HG02973 (cell line): ENCODE results near the gene RANBP3.
A peak's percentile ranks its signal among the peaks of the same experiment; 100 is the strongest.
"Not testable (repeated sequence)": the region's sequence is repeated elsewhere in the genome, so short reads cannot be mapped to it uniquely, and the experiment has no call there.

Experiments used
- ATAC-seq: cut with Tn5 transposase; IDR thresholded peaks from one replicate; pipeline ENCODE4 v1.9.1; 2021; ENCODE audit warnings: moderate library complexity; ENCODE audit not compliant: unreplicated experiment

The RANBP3 gene

GRCh38 chr19:5977785-5978605 lies at the start of gene RANBP3:
Gene RANBP3, minus strand, starts transcription at chr19:5978140. Its CDS starts 58 bp downstream, at chr19:5978082.
- peak; percentile 74 for ATAC-seq

- no peak for ATAC-seq
These were observed 48.7 kb upstream of the RANBP3 start for GRCh38 chr19:6026390-6027227.

GRCh38 chr19:6024756-6025155 lies 46.8 kb upstream of the RANBP3 start:
- ATAC-seq, result not testable (repeated sequence)

- no peak for ATAC-seq
These were observed 46.0 kb upstream of the RANBP3 start for GRCh38 chr19:6023936-6024335.

DNA sequence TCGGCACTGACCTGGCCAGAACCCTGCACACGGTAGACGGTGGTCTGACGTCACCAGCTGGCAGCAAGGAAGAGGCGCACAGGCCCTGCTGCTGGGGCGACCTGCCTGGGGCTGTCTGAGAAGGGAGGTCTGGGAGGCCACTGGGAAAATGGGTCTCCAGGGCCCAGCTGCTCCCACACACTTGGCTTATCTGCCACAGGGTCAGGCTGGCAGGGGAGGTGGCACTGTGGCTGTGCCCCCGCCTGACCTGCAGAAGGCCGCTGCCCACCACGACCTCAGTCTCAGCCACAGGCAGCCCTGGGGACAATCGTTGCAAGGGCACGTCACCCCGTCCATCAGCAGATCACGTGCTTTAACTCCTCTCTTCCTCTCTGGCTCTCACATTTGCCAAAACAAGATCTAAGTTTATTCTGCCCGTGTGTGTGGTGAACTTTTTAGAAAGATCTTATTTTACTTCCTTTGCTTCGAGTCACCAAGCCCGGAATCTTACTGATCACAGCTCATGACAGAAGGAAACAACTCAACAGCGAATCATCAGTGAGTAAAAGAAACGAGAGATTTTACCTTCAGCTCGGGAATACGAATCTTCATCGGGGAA lies 45.2 kb upstream of the RANBP3 start:
- ATAC-seq, result no peak

DNA sequence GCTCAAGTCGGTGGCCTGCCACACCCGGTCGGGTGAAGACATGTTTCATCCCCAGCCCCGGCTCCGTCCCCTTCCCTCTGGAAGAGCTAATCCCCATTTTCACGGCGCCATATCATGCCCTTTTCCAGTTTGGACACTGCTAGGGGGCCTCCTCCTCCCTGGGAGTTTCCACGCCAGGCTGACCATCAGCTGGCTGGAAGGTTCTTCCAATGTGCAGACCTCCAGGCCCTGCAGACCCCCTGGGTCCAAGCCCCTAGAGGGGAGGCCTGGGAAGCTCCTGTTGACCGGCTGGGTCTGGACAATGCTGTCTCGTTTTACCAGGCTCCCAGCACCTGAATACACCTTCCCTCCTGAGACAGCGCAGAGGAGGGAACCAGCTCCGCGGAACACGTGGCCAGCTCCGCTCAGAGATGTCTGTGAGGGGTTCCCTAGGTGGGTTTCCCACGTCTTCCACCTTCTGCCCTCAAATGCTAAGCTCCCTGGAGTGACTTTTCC lies 44.7 kb upstream of the RANBP3 start:
- no peak for ATAC-seq

DNA sequence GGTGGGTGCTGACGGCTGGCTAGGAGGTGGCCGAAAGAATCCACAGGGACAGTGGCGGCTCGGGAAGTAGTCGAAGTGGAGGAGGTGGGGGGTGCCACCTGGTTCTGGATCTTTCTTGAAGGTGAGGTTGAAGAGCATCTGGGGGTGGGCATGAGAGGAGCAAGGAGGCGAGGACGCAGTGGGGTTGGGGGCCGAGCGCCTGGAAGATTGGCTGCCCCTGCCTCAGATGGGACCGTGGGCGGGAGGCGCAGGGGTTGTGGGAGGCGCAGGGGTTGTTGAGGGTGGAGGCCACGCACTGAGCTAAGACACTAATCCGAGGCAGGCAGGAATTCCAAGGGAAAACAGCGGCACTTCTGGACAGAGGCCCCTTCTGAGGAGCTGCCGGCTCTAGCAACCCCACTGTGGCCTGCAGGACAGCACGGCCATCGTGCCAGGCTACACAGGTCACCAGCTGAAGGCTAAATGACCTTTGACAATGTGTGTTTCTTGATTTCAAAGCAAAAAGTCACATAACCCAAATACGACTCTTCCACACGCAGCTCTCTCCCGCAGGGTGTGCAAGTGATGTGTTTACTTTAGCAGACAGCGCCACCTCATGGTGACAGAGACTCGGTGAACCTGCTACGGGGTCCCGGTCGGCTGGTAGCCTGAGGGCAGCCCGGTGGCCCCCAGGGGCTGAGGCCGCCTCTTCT lies 44.1 kb upstream of the RANBP3 start:
- ATAC-seq, result no peak

DNA sequence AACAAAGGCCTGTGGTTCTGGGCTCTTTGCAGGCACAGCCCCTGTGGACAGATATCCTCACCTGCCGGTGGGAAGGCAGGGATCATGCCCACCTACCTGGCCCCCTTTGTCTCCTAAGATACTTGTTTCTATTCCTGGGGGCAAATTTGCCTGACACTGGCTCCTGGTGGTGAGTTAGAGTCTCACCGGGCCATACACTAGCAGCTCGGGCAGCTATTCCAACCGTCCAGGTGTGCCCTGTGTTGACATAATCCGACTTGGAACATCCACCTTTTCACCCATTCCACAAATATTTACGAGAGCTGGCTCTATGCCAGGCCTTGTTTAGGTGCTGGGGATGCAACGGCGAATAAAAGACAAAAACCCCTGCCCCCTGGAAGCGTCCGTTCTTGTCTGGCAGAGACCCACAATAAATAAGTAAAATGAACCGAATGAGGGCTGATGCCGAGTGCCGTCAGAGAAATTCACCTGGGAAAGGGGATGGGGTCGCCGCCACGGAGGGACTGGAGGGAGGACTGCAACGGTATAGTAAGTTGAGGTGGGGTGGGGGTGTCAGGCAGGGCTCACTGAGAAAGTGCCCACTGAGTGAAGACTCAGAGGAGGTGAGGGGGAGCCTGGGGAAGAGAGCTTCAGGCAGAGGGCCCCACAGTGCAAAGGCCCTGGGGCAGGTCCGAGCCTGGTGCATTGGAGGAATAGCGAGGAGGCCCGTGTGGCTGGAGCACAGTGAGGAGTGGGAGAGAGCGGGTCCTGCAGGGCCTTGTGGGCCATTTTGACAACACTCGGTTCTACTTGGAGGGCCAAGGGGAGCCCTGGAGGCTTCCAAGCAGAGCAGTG lies 43.2 kb upstream of the RANBP3 start:
- no peak for ATAC-seq

GRCh38 chr19:6020166-6020882 lies 42.4 kb upstream of the RANBP3 start:
- no peak for ATAC-seq

- no peak for ATAC-seq
These were observed 40.8 kb upstream of the RANBP3 start for GRCh38 chr19:6018786-6019185.

DNA sequence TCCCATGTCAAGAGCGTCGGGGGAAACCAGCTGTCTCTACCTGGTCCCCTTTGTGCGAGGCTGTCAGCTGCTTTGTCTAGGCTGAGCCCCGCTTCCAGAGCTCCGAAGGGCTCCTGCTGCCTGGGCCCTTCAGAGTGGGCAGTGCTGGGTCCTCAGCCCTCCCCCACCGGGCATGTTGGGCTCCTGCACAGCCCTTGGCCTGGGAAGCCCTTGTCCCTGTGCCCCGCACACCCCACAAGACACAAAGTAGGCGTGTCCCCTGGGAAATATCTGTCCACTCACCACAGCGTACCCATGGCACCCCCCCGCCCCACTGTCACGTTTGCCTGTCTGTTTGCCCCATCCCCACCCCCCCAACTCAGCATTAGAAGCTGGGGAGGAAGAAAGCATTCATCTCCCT lies 39.6 kb upstream of the RANBP3 start:
- no peak for ATAC-seq

DNA sequence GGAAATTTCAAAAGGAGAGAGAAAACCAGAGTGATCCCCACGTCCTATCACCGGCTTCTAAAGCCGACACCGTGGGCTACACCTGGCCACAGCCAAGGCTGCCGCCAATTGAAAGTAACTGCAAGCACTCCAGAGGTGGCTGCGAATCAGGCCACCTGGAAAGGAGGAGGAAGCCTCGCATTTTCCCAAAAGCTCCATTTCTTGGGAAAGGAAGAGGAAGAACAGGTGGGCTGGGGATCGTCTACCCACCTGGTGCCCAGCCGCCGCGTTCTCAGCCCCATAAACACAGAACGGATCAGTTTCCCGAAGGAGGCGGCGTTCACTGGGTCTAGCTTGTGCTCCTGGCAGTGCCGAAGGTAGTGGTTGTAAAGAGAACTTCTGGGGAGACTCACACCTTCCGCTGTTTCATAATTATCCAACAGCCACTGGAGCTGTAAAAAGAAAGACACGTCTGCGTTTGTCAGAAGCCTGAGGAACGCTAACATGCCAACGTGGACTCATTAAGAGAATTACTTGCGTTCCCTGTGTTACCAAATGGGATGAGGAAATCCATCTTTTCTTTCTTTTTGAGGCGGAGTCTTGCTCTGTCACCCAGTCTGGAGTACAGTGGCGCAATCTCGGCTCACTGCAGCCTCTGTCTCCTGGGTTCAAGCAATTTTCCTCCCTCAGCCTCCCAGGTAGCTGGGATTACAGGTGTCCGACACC lies 38.1 kb upstream of the RANBP3 start:
- no peak for ATAC-seq

DNA sequence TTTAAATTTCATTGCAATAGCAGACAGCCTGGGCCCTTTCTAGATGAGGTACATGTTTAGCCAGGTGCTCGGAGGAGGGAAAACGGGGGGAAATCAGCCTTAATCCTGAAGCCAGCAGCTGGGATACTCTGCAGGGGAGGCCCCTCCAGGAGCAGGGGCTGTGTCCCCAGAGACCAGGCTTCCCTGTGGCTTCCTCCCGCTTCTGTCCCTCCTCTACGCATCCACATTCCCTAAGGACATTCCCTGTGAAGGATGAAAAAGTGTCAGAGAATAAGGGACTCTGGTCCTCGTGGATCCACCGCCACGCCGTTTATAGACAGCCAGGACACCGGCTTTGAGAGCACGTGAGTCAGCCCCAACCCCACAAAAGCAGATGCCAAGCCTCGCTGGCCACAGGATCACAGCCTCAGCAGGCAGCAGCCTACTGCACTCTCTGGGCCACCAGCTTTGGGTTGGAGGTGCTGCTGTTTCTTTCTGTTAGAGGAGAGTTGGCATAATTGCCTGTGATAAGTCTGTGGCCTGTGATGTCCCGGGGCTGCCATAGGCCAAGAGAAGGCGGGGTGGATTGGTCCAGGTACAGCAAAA lies 36.7 kb upstream of the RANBP3 start:
- no peak for ATAC-seq

GRCh38 chr19:6012426-6013170 lies 34.7 kb upstream of the RANBP3 start:
- no peak for ATAC-seq

DNA sequence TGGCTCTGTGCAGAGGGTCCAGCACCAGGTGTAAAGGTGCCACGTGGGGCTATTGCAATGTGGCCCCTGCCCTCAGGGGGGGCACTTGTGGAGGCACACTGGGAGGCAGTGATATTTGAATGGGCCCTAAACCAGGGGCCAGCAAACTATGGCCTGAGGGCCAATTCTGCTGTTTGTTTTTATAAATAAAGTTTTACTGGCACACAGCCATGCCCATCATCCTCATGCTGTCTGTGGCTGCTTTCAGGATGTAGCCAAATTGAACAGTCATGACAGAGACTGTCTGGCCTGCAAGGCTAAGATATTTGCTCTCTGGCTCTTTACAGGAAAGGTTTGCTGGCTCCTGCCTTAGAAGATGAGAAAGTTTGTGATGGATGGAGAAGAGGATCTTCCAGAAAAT lies 33.9 kb upstream of the RANBP3 start:
- ATAC-seq, result no peak

- ATAC-seq, result no peak
These were observed 33.3 kb upstream of the RANBP3 start for GRCh38 chr19:6011206-6011605.

- no peak for ATAC-seq
These were observed 32.2 kb upstream of the RANBP3 start for GRCh38 chr19:6010107-6010506.

DNA sequence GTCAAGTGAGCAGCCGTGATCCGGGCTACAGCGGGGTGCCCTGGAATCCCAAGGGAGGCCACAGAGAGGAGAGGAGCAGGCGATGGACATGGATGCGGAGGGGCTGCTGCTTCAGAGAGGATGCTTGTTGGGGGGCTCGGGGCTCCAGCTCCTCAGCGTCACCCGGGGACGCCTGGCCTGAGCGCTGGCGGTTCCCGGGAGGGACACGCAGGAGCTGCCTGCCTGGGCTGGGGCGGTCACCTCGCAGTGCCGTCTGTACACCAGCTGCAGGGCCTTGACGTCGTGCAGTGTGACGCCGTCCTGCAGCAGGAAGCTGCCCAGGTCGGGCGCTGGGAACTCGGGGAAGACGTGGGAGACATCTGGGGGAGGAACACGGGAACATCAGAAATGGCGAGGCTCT lies 29.9 kb upstream of the RANBP3 start:
- no peak for ATAC-seq
